NOMO-1 treated with DMSO at 0.1 percent for 48 hours (cell line): Measurements from ENCODE around the gene CAMK1D.
"Not testable (repeated sequence)": the region's sequence is repeated elsewhere in the genome, so short reads cannot be mapped to it uniquely, and the experiment has no call there.

Source experiments
- DNase-seq: peaks from one replicate; lab custom pipeline; 2025; ENCODE audit not compliant: unreplicated experiment; lab: John Stamatoyannopoulos, UW

The CAMK1D gene

DNA sequence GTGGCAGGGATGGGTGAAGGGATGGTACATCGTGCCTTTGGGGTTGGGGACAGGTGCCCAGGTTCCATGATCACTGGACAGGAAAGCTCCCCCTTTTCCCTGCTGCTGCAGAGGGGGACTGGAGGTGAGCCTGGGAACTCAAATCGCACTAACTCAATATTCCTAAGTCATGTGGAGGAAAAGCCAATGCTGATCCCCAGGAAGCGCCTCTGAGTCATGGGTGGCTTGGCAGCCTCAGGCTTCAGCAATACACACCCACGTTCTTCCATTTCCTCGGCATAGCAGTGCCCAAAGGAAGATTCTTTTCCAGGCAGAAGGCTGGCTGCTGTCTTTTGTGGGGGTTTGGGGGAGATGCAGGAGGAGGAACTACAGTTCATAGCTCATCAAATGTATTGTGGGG, 486.4 kb downstream of the CAMK1D start:
- DNase-seq = no peak

DNA sequence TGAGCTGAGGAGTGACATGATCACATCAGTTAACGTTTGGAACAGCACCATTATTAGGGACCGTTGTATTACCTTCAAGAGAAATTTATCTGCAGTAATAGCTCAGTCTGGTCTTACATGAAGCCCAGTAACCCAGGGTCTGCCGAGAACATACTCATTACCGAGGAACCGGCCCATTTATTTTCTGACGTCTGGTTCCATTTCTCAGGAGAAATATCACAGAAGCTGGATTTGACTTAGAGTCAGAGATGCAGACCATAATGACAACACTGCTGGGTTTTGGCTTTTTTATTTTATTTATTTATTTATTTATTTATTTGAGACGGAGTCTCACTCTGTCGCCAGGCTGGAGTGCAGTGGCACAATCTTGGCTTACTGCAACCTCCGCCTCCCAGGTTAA, 489.0 kb downstream of the CAMK1D start:
- no peak for DNase-seq

DNA sequence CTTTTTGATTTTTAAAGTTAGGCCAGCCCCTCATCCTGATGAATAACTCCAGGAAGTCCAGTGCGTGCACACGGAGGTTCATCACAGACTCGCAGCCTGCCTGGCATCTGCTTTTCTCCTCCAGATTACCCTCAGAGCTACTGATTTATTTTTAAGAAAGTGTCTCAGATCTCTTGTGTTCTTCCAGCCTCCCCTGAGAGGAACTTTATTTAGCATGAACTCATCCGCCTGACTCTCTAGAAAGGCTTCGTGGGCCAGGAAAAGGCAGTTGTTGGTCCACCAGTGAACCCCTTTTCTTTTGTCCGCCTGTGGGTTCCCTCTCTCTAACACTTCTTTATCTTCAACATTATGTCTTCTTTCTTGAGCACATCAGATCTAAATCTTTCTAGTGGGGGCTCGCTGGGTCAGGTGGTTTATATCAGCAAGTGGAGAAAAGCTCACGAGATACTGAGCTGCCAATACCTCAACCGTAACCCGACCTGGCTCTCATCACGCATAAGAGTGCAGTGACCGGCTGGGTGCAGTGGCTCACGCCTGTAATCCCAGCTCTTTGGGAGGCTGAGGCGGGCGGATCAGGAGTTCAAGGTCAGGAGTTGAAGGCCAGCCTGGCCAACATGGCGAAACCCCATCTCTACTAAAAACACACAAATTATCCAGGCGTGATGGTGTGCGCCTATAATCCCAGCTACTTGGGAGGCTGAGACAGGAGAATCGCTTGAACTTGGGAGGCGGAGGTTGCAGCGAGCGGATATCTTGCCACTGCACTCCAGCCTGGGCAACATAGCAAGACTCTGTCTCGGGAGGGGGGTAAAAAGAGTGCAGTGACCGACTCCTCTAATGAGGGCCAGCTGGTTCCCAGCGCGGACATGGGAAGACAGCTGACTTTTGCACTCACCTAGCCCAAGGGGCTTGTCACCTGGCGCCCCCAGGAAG, 489.9 kb downstream of the CAMK1D start:
- DNase-seq = no peak

DNA sequence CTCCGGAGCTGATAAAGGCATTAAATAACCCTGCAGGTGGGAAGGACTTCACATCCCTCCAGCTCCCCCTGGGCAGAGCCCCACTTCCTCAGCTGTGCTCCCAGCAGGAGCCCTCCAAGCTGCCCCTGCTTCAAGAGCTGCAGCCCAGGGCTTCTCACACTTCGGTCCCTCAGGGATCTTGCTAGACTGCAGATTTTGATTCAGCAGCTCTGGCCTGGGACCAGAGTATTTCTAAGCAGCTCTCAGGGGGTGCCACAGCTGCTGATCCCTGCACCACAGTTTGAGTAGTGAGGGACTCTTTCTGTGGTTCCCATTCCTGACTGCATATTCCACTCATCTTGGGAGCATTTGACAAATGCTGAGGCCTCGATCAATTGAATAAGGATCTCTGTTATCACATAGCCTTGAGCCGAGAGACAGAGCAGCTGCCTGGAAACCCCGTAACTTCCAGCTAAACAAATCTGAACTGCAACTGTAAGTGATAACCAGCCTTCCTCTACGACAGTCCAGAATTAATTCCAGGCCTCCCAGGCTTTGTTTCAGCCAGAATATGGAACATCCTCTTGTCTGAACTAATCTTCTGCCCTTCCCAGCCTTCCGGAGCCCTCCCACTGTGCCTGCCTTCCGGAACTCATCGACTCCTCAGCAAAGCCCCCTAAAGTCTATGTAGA, 490.7 kb downstream of the CAMK1D start:
- DNase-seq = no peak

DNA sequence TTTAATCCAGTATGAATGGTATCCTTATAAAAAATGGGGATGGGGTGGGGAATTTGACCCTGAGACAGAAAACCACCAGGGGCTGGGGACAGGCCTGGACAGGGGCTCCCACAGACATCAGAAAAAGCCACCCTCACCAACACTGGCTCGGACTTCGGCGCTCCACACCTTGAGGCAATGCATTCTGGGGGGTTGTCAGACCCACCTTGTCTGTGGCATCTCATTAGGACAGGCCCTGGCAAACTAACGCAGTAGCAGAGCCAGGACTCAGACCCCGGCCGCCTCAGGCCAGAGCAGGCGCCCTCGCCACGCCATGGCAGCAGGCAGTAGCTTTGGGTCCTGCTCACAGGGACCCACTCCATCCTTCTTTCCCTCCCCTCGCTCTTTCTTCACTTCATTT, 492.1 kb downstream of the CAMK1D start:
- DNase-seq = no peak

DNA sequence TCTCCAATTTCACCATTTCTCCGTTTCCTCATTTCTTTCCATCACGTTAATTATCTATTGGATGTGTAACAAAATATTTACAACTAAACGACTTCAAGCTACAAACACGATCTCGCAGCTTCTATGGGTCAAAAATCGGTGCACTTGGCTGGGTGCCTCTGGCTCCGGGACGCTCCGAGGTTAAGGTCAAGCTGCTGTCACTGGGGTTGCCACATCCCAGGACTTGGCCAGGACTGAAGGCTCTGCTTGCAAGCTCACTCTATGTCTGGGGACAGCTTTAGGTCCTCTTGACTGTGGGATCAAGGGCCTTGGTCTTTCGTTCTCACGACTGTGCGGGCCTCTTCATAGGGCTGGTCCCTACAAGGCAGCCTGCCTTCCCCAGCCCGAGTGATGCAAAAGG, 492.5 kb downstream of the CAMK1D start:
- no peak for DNase-seq

DNA sequence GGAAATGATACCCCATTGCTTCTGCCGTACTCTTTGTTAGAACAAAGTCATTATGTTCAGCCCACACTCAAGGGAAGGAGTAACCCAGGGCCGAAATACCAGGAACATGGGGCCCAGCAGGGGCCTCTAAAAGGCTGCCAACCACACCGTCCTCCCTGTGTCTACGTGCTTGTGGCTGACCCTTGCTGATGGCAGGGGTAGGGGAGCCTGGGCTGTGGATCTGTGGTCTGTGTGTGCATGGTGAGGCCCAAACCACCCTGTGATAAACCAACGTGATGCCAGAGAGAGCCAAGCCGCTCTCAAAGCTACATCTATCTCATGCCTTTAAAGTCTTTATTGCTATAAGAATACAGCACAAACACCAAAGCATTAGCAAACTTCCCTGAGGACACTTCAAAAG, 493.0 kb downstream of the CAMK1D start:
- no peak for DNase-seq

DNA sequence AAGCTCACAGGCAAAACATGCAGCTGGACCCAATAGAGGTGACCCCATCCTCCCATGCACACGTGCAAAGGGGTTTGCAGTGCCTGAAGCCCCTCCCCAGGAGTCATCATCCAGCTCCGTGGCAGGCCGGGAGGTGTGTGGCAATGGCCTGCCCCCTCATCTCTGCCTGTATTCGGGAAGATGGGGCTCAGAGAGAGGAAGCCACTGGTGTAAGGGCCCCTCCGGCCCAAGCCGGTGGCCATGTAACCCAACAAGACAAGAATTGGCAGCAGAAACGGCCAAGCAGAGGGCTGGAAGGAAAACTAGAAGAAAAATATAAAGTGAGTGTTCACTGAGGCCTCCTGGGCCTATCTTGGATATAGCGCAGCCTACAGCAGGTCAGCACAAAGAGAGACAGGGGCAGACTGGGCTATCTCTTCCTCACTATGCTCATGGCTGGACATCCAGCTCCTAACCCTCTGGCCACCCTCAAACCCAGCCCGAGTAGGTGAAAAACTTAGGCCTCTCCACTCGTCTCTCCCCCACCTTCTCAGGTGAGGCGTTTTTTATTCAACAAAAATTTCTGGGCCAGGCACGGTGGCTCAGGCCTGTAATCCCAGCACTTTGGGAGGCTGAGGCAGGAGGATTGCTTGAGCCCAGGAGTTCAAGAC, 494.1 kb downstream of the CAMK1D start:
- DNase-seq = no peak

DNA sequence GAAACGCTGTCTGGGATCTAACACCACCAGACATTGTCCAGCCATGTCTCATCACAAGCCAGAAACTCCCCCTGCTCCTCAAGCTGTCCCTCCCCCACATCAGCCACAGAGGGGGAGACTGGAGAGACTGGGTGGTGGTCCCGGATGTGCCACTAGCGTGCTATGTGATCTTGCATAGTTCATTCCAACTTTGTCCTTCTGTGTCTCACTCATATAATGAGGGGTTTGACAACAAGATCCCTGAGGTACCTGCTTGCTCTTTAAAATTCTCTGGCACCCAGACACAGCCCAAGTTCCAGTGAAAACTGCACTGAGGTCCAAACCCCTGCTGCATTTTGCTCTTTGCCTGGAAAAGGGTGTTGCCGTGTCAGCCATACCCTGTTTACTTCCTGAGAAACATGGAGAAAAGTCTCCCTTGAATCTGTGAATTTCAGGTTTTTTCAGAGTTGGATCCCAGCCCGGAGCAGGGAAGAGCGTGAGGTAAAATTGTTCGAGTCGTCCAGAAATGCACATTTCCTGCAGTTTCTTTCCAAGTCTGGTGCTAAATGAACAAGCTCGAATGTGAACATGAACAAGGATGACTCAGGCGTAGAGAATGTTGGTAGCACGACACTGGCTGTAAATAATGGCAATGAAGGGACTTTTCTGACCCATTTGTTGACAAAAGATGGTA, 495.6 kb downstream of the CAMK1D start:
- no peak for DNase-seq

DNA sequence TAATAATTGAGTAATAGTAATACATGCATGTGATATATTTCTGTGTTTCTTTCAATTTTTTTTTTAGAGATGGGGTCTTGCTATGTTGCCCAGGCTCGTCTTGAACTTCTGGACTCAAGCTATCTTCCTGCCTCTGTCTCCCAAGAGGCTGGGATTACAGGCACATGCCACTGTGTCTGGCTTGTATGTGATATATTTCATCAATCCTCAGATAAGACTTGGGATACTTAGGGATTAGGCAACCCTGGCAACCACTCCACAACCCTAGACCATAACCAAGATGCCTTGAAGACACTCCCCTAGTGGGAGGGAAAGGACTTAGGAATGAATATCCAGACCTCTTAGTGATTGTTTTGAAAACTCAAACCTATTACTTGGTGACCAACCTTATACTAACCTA, 497.4 kb downstream of the CAMK1D start:
- no peak for DNase-seq

DNA sequence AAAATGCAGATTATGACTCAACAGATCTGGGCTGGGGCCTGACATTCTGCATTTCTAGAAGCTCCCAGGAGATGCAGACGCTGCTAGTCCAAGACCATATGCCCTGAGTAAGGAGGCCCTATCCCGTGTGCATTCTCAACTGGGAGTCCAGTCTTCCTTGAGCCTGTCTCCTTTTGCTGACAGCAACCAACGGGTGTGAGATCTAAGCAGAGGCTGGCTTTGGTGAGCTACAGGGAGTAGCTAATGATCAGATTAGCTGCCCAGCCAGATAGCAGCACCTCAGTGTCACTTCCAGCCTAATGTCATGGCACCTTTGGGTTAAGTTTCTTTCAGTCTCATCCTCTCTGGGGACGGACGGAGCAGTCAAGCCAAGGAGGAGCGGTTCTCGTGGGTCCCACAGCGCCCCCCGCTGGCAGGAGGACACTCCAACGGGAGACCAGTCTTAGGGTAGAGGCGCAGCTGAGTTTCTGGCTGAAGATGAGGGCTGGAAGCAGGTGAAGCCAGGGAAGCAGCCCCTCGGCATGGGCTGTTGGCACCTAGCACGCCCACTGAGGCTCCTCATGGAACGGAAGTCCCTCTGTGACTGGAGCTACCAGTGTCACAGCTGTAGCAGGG, 498.1 kb downstream of the CAMK1D start:
- no peak for DNase-seq

DNA sequence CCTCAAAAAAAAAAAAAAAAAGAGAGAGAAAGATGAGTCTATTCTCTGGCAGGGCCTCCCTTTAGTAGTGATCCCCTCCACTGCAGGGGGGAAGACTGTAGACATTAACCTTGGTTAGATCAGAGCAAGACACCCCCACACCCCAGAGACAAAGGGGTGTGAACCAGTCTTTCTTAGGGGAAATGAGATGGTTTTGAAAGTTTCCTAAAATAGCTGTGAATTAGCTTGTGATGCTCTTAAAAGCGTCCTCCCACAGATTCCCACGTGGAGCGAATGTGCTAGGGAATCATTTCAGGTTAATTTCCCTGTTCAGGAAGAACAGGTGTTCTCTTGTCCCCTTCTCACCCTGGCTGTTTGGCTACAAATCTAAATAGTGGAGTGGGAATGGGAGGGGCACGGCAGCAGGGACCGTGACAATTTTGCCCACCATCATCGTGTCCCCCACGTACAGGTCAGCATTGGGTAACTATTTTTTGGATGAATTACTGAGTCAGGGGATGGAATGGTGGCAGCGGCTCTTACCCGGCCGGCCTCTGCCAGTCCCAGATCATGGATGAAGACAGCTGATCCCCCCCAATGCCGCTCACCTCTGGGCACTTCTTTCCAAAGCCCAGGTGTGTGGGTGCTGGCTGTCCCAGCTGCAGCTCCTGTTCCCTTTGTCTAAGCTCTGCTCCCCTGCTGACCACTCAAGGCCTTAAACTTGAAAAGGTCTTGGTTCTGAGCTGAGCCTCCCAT, 499.3 kb downstream of the CAMK1D start:
- no peak for DNase-seq

DNA sequence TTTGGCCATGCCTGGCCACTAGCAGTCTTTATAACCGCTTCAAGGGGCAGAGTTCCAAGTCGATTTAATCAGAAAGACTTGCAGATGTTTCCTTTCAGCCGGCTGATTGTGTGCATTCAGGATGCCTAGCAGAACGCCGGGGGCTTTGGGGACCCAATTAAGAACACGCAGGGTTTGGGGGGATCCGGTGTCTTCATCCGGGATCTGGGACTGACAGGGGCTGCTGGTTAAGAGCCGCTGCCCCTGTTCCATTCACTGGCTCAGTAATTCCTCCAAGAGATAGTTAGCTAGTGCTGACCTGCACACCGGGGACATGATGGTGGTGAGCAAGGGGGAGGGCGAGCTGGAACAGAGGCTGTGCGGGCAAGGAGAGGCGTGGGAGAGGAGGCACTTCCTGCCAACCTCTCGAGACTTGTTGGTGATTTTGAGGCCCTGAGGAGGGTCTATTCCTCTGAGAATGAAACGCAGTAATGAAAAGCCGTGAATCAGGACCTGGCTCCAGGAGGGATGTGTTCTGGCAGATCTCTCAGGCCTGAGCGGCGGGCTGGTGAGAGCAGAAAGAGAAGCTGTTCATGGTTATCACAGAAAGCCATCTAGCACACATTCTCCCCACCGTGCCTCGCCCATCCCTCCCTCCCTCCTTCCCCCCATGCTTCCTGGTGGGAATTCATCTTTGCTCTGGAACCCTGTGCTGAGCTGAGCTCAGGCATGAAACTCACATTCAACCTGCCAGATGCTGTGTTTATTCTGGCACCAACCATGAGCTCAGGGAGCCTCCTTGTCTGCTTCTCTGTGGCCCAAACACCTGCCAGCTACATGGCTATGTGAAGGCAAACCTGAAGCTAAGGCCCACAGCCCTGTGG, 500.2 kb downstream of the CAMK1D start:
- DNase-seq = no peak

DNA sequence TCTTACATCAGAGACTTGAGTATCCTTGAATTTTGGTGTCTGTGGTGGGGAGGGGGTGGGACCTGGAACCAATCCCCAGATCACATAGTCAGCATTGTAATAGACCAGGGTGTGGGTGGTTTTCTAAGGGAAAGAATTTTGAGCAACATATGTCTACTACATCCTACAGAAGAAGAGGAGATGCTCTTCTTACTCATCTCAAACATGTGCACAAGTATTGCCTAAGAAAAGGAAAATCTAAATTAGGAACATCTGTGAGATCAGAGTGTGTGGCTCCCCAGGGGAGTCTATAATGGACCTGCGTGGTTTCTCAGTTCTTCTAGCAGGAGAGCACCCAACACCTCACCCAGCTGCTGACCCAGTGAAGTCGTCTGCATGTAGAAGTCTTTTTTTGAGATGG, 503.3 kb downstream of the CAMK1D start:
- no peak for DNase-seq

DNA sequence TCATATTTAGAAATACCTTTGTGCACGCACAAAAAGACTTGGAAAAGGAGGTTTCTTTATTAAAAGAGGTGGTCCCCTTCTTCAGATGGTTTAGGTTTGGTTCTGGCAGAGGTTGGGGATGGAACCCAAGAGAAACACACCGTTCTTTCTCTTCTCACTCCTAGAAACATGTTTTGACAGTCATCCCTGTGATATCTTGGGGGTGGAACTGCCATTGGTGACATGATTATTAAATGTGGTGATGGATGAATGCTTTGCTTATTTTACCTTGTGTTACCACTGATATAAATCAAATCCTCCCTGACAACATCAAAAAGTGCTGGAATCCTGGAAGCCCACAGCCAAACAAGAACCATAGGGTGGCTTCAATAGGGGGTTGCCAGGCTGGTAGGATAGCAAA, 505.6 kb downstream of the CAMK1D start:
- DNase-seq = no peak

DNA sequence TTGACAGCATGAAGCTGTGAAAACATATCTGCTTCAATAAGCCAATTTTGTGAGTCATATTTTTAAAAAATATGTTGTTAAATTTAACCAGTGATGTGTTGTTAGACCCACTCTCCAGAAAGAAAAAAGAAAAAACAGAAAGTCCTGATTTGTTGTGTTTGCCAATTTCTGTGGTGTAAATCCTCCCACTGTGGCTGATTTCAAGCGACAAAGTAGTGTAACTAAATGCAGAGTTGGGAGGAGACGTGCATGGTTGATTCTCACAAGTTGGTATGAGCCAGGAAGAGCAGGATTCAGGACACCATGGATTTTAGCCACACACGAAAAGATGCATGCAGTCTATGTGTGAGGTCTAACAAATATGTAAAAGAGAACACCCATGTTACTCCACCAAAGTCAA, 513.1 kb downstream of the CAMK1D start:
- no peak for DNase-seq

DNA sequence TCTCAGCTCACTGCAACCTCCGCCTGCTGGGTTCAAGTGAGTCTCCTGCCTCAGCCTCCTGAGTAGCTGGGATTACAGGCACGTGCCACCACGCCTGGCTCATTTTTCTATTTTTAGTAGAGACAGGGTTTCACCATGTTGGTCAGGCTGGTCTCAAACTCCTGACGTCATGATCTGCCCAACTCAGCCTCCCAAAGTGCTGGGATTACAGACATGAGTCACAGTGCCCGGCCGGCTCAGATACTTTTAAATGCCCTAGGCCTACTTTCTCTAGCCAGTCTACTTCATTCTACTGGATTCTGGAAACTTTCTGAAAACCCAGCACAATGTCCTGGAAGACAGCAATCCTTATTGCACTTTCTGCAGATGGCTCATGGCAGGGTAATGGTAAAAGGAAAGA, 516.2 kb downstream of the CAMK1D start:
- DNase-seq = not testable (repeated sequence)

DNA sequence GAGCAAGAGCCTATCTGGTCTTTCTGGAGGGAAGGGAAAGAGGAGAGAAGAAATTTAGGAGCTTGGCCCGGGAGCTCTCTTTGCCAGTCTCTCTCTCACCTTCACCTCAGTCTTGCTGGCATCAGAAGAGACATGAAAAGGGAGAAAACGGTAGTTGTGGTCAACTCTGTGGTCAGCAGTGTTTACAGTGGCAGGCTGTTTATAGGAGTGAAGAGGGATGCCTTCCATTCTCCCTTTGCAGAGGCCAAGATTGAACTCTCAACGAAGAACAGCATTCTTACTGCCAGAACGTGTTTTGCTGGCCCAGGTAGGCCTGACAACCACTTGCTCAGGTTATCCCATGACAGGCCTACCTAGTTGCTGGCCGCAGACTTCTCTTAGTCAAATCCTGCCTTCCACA, 518.9 kb downstream of the CAMK1D start:
- DNase-seq = no peak

DNA sequence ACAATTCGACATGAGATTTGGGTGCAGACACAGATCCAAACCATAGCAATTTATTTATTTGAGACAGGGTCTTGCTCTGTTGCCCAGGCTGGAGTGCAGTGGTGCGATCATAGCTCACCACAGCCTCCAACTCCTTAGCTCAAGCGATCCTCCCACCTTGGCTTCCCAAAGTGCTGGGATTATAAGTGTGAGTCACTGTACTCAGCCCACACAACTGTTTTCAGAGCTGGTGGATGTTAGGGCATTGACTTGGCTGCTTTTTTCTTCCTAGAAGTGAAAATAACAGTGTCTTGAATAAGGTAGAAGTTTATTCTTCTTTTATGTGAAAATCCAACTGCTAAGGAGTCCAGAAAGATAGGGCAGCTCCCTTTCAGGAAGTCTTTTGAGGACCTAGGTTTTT, 520.1 kb downstream of the CAMK1D start:
- no peak for DNase-seq
